GM21390 (cell line): Measurements from ENCODE around the gene NLE1.

Source experiments
- ATAC-seq: cut with Tn5 transposase; IDR thresholded peaks from one replicate; pipeline ENCODE4 v1.9.1; 2021; ENCODE audit not compliant: unreplicated experiment

Gene NLE1

DNA sequence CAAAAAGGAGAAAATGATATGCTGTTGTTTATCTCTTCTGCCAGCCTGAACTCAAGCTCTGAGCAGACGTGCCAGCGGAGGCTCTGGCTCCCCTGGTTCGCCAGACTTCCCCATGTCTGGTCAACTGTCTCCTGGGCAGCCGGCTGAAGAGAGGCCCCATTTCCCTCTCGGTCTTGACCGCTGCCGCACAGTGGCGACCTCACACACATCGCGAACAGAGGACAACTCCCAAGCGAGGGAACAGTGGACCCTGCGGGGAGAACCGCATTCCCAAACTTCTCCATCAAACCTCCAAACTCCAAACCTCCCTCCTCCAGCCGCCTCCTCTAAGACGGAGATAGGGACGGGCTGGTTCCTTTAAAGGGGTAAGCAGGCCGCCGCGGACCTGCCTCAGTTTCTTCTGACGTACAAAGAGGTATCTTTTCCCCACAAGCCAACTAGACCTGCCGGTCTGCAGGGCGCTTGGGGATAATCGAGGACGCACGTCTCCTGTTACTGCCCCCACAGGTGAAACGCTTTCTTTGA lies 53.7 kb downstream of the NLE1 start:
- ATAC-seq = no peak

DNA sequence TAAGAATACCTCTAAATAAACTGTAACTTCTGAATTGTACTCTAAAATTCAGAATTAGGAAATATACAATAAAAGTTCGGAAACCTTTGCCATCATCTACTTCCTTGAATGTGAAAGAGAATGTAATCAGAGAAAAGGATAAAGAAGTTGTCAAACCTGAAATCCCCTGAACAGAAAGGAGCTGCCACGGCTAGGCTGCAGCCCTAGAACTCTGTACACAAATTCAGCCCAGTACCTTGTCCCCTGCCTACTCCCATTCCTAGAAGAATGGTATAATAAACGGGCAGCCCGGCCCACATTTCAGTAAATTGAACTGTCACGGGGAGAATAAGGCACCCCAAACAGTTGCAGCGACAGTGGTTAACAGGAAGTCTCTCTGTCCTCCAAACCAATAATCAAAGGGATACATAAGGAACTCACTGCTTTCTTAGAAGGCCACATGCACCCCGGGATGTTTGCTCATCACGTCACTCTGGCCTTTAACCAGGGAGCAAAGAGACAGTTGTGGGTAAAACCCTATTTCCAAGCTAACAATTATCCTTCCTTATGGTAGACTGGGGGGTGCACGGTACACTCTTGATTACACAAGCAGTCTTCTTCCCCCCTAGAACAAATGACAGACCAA lies 54.3 kb downstream of the NLE1 start:
- no peak for ATAC-seq

DNA sequence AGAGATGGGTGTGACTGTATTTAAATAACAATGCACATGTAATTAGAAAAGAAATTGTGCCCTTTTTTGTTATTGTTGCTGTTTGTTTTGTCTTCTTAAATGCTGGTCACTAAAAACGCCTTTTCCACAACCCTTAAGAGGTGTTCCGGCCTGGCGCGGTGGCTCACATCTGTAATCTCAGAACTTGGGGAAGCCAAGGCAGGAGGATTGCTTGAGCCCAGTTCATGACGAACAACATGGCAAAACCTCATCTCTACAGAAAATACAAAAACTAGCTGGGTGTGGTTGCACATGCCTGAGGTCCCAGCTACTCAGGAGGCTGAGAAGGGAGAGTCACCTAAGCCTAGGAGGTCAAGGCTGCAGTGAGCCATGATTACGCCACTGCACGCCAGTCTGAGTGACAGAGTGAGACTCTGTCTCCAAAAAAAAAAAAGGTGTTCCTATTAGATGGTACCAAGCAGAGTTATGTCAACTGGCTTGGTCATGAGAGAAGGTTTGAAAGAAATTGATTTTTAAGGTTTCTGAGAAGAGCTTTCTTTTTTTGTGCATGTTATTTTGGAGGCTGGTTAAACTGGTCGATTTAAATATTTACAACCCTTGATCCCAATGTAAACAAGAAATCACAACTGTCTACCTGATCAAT lies 55.1 kb downstream of the NLE1 start:
- ATAC-seq = no peak

DNA sequence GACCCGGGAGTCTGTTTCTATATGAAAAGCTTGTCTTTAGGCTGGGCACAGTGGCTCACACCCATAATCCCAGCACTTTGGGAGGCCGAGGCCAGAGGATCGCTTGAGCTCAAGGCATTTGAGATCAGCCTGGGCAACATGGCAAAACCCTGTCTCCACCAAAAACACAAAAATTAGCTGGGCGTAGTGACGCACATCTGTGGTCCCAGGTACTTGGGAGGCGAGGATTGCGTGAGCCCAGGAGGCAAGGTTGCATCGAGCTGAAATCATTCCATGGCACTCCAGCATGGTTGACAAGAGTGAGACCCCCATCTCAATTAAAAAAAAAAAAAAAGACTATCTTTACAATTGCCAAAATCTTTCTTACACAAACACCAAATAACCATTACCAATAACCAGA lies 55.9 kb downstream of the NLE1 start:
- no peak for ATAC-seq

DNA sequence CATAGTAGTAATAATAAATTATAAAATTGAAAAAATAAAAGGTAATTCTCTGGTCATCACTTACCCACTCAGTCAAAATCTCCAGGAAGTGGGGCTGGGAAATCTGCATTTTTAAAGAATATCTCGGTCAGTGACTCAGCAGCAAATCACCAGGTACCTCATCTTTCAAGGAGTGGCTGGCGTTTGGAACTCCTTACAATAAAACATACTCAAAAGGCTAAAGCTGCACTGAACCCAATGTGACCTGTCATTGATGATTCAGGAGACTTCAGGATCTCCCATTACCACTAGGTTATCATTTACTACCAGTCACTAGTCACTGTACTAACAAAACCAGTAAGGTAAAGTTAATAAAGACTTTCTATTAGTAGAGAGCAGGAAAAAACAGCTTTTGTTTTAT lies 57.1 kb downstream of the NLE1 start:
- no peak for ATAC-seq

DNA sequence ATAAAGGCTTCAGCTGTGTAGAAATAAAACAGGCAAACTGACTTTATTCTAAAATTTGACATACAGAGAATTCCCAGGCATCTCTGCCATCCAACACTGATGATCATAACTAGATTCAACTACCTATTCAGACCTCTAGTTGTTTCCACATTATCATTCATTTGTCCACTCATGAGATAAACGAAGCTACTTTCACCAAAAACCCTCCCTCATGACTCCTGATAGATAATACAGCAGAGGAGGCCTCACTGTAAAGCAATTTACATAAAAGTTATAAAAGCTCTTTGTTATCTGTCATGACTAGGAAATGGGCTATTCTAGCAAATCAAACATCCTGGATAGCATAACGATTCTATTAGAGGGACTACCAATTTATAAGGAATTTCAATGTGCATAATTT lies 59.0 kb downstream of the NLE1 start:
- no peak for ATAC-seq

DNA sequence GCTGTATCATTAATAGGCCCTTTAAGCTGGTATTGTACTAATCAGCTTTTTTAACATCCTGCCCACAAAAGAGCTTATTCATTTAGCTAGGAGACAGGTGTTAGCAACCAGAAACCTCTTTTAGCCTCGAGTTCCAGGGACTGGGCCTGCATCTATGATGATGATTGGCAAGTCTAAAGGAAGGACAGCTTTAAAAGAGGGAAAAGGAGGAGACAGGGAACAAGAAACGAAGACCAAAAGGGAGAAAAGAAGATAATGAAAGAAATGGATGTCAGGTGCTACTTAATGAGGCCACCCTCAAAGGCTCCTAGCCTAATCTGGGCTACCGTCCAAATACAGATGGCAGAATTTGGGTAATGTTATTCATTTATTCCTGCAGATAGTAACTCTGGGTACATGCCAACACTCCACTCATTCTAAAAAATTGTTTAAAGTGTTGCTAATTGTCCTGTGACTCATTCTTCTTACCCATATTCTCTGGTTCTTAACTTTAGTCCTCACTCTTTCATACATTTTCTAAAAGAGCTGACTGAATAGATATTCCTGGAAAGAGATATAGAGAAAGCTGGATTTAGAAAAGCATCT lies 59.9 kb downstream of the NLE1 start:
- no peak for ATAC-seq

DNA sequence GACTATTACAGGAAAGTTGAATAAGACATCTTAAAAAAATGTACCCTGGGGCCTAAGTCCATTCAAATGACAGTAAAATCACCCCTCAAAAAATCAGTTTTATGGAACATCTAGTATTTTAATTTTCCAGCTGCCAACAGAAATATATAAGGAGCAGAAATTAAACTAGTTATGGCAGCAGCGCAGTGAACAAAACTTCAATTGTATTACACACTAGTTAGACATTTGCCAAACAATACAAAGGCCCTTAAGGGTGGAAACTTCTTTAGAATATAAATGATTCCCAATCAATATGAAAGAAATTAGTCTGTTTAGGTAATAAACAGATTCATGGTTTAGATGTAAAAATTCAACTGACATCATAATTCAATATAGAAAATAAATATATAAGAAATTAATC lies 60.5 kb downstream of the NLE1 start:
- no peak for ATAC-seq

DNA sequence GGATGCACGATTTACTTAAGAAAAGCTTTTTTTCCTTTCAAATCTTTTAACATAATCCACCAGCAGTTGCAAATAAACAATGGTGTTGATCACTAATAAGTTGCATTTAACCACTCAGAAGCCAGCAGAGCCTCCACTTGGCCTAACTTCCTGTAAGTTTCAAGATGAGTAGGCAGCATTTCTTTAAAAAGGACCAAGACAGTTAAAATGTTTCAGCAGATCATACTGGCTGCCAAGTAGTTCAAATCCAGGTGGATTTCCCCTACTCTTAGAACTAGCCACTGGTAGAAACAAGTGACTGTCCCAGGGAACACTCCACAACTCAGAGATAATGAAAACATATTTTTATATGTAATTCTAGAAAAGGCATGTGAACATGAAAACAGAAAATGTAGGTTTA lies 61.6 kb downstream of the NLE1 start:
- ATAC-seq = no peak

DNA sequence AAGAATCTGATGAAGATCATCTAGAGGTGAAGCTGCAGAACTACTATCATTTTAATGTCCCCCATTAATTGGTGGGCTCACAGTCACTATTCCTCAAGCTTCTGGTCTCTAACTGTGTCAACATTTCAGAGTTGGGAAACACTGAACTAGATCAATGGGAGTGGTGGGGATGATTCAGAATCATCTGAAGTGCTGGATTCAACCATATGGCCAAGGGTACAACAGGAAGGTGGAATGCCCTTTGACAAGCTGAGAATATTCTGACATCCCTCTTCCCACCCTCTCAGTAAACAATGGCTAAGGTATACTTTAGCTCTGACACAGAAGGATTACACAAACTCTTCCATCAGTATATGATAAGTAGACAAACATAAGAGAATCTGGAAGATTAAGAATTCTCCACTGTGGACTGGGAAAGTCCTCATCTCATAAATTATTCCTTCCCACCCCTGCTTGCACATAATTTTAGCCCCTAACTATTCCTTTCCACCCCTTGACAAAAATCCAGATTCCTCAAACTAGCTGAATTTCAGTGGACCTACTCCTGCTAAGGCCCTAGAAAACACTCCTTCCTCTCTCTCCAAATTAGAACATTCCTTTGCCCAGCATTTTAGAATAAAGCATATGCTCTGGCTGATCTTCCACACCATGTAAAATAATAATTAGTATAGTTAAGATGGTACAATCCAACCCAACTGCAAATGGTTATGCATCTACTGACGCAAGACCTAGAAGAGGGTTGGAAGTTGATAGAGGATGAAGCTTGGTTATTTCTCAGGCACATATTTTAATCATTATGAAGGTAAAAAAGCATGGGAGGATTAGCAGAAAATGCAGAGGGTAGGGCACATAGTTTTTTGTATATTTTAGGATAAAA lies 62.3 kb downstream of the NLE1 start:
- ATAC-seq = no peak
